Prostate gland (tissue), 2 donors: Measurements from ENCODE around the gene PCCB. TPM values are rescaled to one million over a fixed set of nuclear protein-coding genes. Genes with fewer than 3 reads are reported as not detected.

ENCODE experiments used
- DNase-seq: peaks from one replicate; pipeline ENCODE4 v3.0.0-alpha.2; 2019; ENCODE audit warnings: low spot score
- H3K27ac ChIP-seq, 2 donors: fragments of 200-600 bp; sonication (generic); 2 replicates each; pipeline ENCODE4 v1.5.1; 2017 to 2019
- H3K27me3 ChIP-seq: fragments of 200-600 bp; sonication (generic); replicated peaks from 2 replicates; pipeline ENCODE4 v1.5.1; 2019; ENCODE audit not compliant: insufficient read depth
- H3K36me3 ChIP-seq, 2 donors: fragments of 200-600 bp; sonication (generic); 1 replicate in 1 of 2; 2 replicates in 1 of 2; pipeline versions ENCODE4 v1.5.1 to v1.8.1; 2017 to 2019
- H3K4me1 ChIP-seq: fragments of 200-600 bp; sonication (generic); replicated peaks from 2 replicates; pipeline ENCODE4 v1.5.1; 2019
- H3K4me3 ChIP-seq, 2 donors: fragments of 200-600 bp; sonication (generic); 2 replicates each; pipeline ENCODE4 v1.5.1; 2017 to 2019
- H3K9me3 ChIP-seq: fragments of 200-600 bp; sonication (generic); 2 replicates; pipeline ENCODE4 v1.5.1; 2017
- CTCF ChIP-seq, 4 experiments: fragments of 200-600 bp in 2 of 4; fragments of 450-650 bp in 2 of 4; sonication (generic) in 2 of 4; IDR thresholded peaks; 1 replicate in 3 of 4; 2 replicates in 1 of 4; pipeline ENCODE4 v1.5.1; 2016 to 2019; ENCODE audit warnings: antibody characterized with exemption in 4 of 4, mild to moderate bottlenecking in 2 of 4, moderate library complexity in 2 of 4
- POLR2A ChIP-seq: fragments of 450-650 bp; IDR thresholded peaks from one replicate; pipeline ENCODE4 v1.6.1; 2016; ENCODE audit warnings: antibody characterized with exemption, mild to moderate bottlenecking
- POLR2AphosphoS5 ChIP-seq: sonication (generic); formaldehyde crosslinking; IDR thresholded peaks from one replicate; pipeline ENCODE4 v1.6.1; 2017; ENCODE audit warnings: antibody characterized with exemption
- WGBS: methylation state at CpG from one replicate; pipeline ENCODE4 v1.1.5; 2018; 5-methylcytosine and 5-hydroxymethylcytosine counted together
- intact Hi-C: fragments of 100-400 bp; cut with DNase I; formaldehyde crosslinking; loops from one replicate; pipeline ENCODE4 v1.14.2; 2022
- total RNA-seq, 2 donors: library from RNA; depleted of rRNA; stranded (reverse); fragments of >200 nt; gene quantifications; one replicate each; pipeline ENCODE4 v1.1.0, GENCODE V29; 2016

Gene PCCB
- total RNA-seq, 2 donors from 2014 or later, result 60.9 to 70.3 TPM

GRCh38 chr3:136279092-136279491 is 29.0 kb downstream of the PCCB start:
- H3K4me3 ChIP-seq, result no peak overlapping the region
- intact Hi-C loops, result no loop called here
- no peak overlapping the region for H3K27ac ChIP-seq
- no peaks in the 10 kb centered on the region for H3K27me3 ChIP-seq
- no peaks in the 10 kb centered on the region for H3K4me1 ChIP-seq
- H3K36me3 ChIP-seq, result no peaks in the 10 kb centered on the region
- H3K9me3 ChIP-seq, result no peaks in the 10 kb centered on the region
- no peak for DNase-seq
- TF ChIP-seq CTCF (IDR thresholded peaks at IDR 0.05), result no peak
- TF ChIP-seq POLR2A, result no peak
- no peak for TF ChIP-seq POLR2AphosphoS5

- no peaks in the 10 kb centered on the region for H3K27me3 ChIP-seq
- DNase-seq, result no peak
- 97% methylated on average over 2 of the region's 2 CpGs for WGBS
- intact Hi-C loops, result loop anchor here (10.0 kb wide), 1 partner anchor 64 kb away; no protein-coding TSS in a partner anchor
- no peaks in the 10 kb centered on the region for H3K36me3 ChIP-seq
- no peaks in the 10 kb centered on the region for H3K4me1 ChIP-seq
- no peak overlapping the region for H3K27ac ChIP-seq
- H3K4me3 ChIP-seq, result no peak overlapping the region
- TF ChIP-seq CTCF (IDR thresholded peaks at IDR 0.05), result no peak
- no peak for TF ChIP-seq POLR2AphosphoS5
- TF ChIP-seq POLR2A, result no peak
- no peaks in the 10 kb centered on the region for H3K9me3 ChIP-seq
Measured at GRCh38 chr3:136280961-136281360, 30.8 kb downstream of the PCCB start.

GRCh38 chr3:136281966-136282520 is 31.9 kb downstream of the PCCB start:
- 66% methylated on average over 1 of the region's 1 CpG for WGBS
- no peaks in the 10 kb centered on the region for H3K27me3 ChIP-seq
- H3K36me3 ChIP-seq, result no peaks in the 10 kb centered on the region
- no peak overlapping the region for H3K4me3 ChIP-seq
- H3K4me1 ChIP-seq, result no peaks in the 10 kb centered on the region
- H3K9me3 ChIP-seq, result no peaks in the 10 kb centered on the region
- no peak for DNase-seq
- H3K27ac ChIP-seq, result no peak overlapping the region
- TF ChIP-seq POLR2AphosphoS5, result no peak
- no peak for TF ChIP-seq POLR2A
- TF ChIP-seq CTCF (IDR thresholded peaks at IDR 0.05), result no peak
- intact Hi-C loops, result loop anchor here (10.0 kb wide), 1 partner anchor 63 kb away; no protein-coding TSS in a partner anchor

GRCh38 chr3:136283627-136284026 is 33.5 kb downstream of the PCCB start:
- no peak for DNase-seq
- Histone ChIP-seq H3K27ac (no peak overlapping the region), H3K27me3 (no peaks in the 10 kb centered on the region), H3K4me1 (no peaks in the 10 kb centered on the region), H3K9me3 (no peaks in the 10 kb centered on the region), H3K4me3 (no peak overlapping the region), H3K36me3 (no peaks in the 10 kb centered on the region)
- 80% methylated on average over 6 of the region's 6 CpGs for WGBS
- no peak for TF ChIP-seq POLR2AphosphoS5
- no peak for TF ChIP-seq CTCF (IDR thresholded peaks at IDR 0.05)
- TF ChIP-seq POLR2A, result no peak
- intact Hi-C loops, result loop anchor here (10.0 kb wide), 1 partner anchor 61 kb away; no protein-coding TSS in a partner anchor

- TF ChIP-seq CTCF (IDR thresholded peaks at IDR 0.05), result no peak
- no peak for TF ChIP-seq POLR2A
- no peak for TF ChIP-seq POLR2AphosphoS5
- DNase-seq, result no peak
- 95% methylated on average over 5 of the region's 5 CpGs for WGBS
- H3K36me3 ChIP-seq, result no peaks in the 10 kb centered on the region
- H3K9me3 ChIP-seq, result no peaks in the 10 kb centered on the region
- no peaks in the 10 kb centered on the region for H3K4me1 ChIP-seq
- intact Hi-C loops, result no loop called here
- H3K4me3 ChIP-seq, result no peak overlapping the region
- H3K27ac ChIP-seq, result no peak overlapping the region
- no peaks in the 10 kb centered on the region for H3K27me3 ChIP-seq
Measured at GRCh38 chr3:136291302-136291701, 41.2 kb downstream of the PCCB start.
